Right lobe of liver (tissue), 6 donors: ENCODE results near the gene B3GLCT. TPM values are rescaled to one million over a fixed set of nuclear protein-coding genes. Genes with fewer than 3 reads are reported as not detected.
"Not testable (repeated sequence)": the region's sequence is repeated elsewhere in the genome, so short reads cannot be mapped to it uniquely, and the experiment has no call there.

Source experiments
- ATAC-seq, 4 donors: fragments of 200-7000 bp; cut with Tn5 transposase; one replicate each; pipeline ENCODE4 v1.9.1; 2020; ENCODE audit warnings: mild to moderate bottlenecking in 4 of 4, moderate library complexity in 4 of 4
- DNase-seq, 3 donors: peaks; one replicate each; pipeline ENCODE4 v3.0.0-alpha.2; 2020
- H3K27ac ChIP-seq, 3 donors: fragments of 200-600 bp; one replicate each; pipeline ENCODE4 v1.8.0; 2022
- H3K27me3 ChIP-seq, 2 donors: fragments of 200-600 bp; one replicate each; pipeline ENCODE4 v1.8.0; 2022
- H3K36me3 ChIP-seq, 4 donors: fragments of 200-600 bp; sonication (generic) in 1 of 4; one replicate each; pipeline versions ENCODE4 v1.5.1 to v1.8.0; 2017 to 2022; ENCODE audit warnings: control low read depth in 1 of 4
- H3K4me1 ChIP-seq, 4 donors: fragments of 200-600 bp; sonication (generic) in 1 of 4; one replicate each; pipeline versions ENCODE4 v1.5.1 to v1.8.0; 2017 to 2022; ENCODE audit warnings: control low read depth in 1 of 4
- H3K4me3 ChIP-seq, 3 donors: fragments of 200-600 bp; one replicate each; pipeline ENCODE4 v1.8.0; 2022
- H3K9me3 ChIP-seq, 4 donors: fragments of 200-600 bp; sonication (generic) in 1 of 4; one replicate each; pipeline versions ENCODE4 v1.5.1 to v1.8.0; 2017 to 2022; ENCODE audit warnings: control low read depth in 1 of 4
- CTCF ChIP-seq, 4 donors: fragments of 200-600 bp in 3 of 4; fragments of 450-650 bp in 1 of 4; IDR thresholded peaks; one replicate each; pipeline versions ENCODE4 v1.5.1 to v1.8.0; 2016 to 2022; ENCODE audit warnings: antibody characterized with exemption in 4 of 4, mild to moderate bottlenecking in 2 of 4
- POLR2A ChIP-seq: fragments of 450-650 bp; IDR thresholded peaks from one replicate; pipeline ENCODE4 v1.6.1; 2017; ENCODE audit warnings: antibody characterized with exemption, mild to moderate bottlenecking
- WGBS: methylation state at CpG from one replicate; pipeline ENCODE4 v1.1.6; 2018; ENCODE audit warnings: low coverage, low lambda C conversion rate; ENCODE audit not compliant: insufficient coverage; ENCODE audit errors: missing lambda C conversion rate; 5-methylcytosine and 5-hydroxymethylcytosine counted together
- intact Hi-C, 2 donors: fragments of 100-400 bp; cut with DNase I; formaldehyde crosslinking; loops; one replicate each; pipeline versions ENCODE4 v1.11.2 to v1.14.1; 2022
- total RNA-seq, 6 experiments: library from RNA; depleted of rRNA in 2 of 6; stranded (reverse); fragments of >200 nt in 2 of 6; fragmentation: NEBNext Ultra II Directional in 3 of 6; extraction: Animal tissue kit (Norgen Biotek cat#: 25700) in 3 of 6; gene quantifications; one replicate each; pipeline versions ENCODE4 v1.1.0 to v1.2.4, GENCODE V29; 2016 to 2023
- donor health status: DM: no; HTN: yes; CAD: no.
- donor health status: DM: no; HTN: no; CAD: no.
- donor health status: DM: no; HTN: no; CAD: no.
- donor health status: DM: no; HTN: yes; CAD: no.
- donor health status: DM: no; HTN: yes; CAD: no.

The B3GLCT gene
- total RNA-seq, 6 experiments from 2014 or later, result 2.7 to 3.6 (median 3.0) TPM

DNA sequence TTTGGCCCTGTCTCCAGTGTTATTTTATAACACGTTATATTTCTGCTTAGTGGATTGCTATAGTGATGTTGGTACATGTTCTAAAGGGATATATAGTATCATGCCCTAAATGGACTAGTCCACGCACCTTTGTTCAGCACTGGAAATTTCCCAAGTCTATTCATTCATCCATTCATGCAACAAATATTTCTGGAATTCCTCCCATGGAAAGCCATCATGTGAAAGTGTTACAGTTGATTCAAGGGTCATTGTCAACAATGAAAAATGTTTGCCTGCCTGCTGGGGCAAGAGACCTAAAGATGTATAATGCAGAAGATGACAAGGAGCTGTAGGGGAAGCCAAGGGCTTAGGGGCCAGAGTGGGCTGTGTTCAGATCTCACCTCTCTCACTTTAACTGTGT, 27.2 kb upstream of the B3GLCT start:
- Histone ChIP-seq H3K4me1 (no peaks in the 10 kb centered on the region), H3K27me3 (no peaks in the 10 kb centered on the region), H3K9me3 (no peaks in the 10 kb centered on the region), H3K36me3 (no peaks in the 10 kb centered on the region), H3K4me3 (no peak overlapping the region), H3K27ac (no peak overlapping the region)
- WGBS, result 83% methylated on average over 2 of the region's 2 CpGs
- intact Hi-C loops, result no loop called here
- TF ChIP-seq POLR2A (no peak), CTCF (IDR thresholded peaks at IDR 0.05) (no peak)
- ATAC-seq (no peak), DNase-seq (no peak)

GRCh38 chr13:31174018-31174417, 25.8 kb upstream of the B3GLCT start:
- intact Hi-C loops, result no loop called here
- Histone ChIP-seq H3K9me3 (no peaks in the 10 kb centered on the region), H3K4me1 (no peaks in the 10 kb centered on the region), H3K4me3 (no peak overlapping the region), H3K27me3 (no peaks in the 10 kb centered on the region), H3K36me3 (no peaks in the 10 kb centered on the region), H3K27ac (no peak overlapping the region)
- no peak for DNase-seq
- ATAC-seq, result no peak
- WGBS, result 76% methylated on average over 3 of the region's 3 CpGs
- TF ChIP-seq POLR2A (no peak), CTCF (IDR thresholded peaks at IDR 0.05) (no peak)

DNA sequence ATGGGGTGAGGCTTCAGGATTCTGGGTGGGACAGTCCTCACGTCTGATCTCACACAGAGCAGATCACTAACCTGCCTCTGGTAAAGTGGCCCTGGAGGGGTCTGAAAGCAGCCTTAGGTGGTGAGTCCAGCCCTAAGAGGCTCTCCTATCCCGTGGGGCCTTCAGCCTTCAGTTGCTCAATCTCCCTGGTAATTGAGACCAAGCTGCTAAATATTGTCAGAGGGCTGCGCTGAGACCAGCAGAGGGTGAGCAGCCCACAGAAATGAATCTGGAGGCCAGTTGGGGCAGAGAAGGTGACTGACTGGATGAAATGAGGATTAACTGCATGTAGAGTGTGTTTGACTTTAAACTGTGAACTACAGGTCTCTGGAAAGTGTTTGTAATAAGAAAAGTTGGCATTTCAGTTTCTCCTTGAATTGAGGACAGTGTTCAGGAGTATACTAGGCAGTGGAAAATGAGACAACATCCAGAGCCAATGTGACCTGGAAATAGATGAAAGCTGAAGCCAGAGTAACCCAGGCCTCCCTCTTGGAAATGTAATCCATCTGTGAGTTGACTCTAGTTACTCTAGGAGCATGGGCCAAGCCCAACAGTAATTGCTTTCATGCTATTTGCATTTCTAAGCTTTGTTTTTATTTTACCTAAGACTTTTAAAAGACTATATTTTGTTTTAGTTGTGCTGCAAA, 23.8 kb upstream of the B3GLCT start:
- intact Hi-C loops, result no loop called here
- H3K9me3 ChIP-seq, result no peaks in the 10 kb centered on the region
- TF ChIP-seq CTCF (IDR thresholded peaks at IDR 0.05) (no peak), POLR2A (no peak)
- H3K4me1 ChIP-seq, result no peaks in the 10 kb centered on the region
- H3K4me3 ChIP-seq, result no peak overlapping the region
- ATAC-seq (no peak), DNase-seq (no peak)
- WGBS, result 80% methylated on average over 2 of the region's 3 CpGs
- H3K36me3 ChIP-seq, result no peaks in the 10 kb centered on the region
- H3K27ac ChIP-seq, result no peak overlapping the region
- H3K27me3 ChIP-seq, result no peaks in the 10 kb centered on the region

GRCh38 chr13:31177813-31178495, 21.8 kb upstream of the B3GLCT start:
- ATAC-seq, H3K9me3 ChIP-seq, H3K27me3 ChIP-seq, H3K4me1 ChIP-seq, H3K36me3 ChIP-seq, H3K4me3 ChIP-seq, DNase-seq, intact Hi-C loops, H3K27ac ChIP-seq: not testable (repeated sequence)
- WGBS, result 67% methylated on average over 12 of the region's 12 CpGs

- no peak overlapping the region for H3K4me3 ChIP-seq
- H3K4me1 ChIP-seq, result no peaks in the 10 kb centered on the region
- H3K27ac ChIP-seq, result no peak overlapping the region
- DNase-seq, result no peak
- WGBS, result 80% methylated on average over 7 of the region's 8 CpGs
- H3K9me3 ChIP-seq, result no peaks in the 10 kb centered on the region
- intact Hi-C loops, result no loop called here
- ATAC-seq, result no peak
- no peaks in the 10 kb centered on the region for H3K27me3 ChIP-seq
- TF ChIP-seq POLR2A, result no peak
- TF ChIP-seq CTCF (IDR thresholded peaks at IDR 0.05), result no peak
- H3K36me3 ChIP-seq, result no peaks in the 10 kb centered on the region
Measured at GRCh38 chr13:31179241-31179640, 20.5 kb upstream of the B3GLCT start.
